ENCODE results near the gene MMP24OS. TPM values are rescaled to one million over a fixed set of nuclear protein-coding genes. Genes with fewer than 3 reads are reported as not detected.

Gene MMP24OS
- total RNA-seq, 1 donor from 2014 or later: 4.2 TPM

DNA sequence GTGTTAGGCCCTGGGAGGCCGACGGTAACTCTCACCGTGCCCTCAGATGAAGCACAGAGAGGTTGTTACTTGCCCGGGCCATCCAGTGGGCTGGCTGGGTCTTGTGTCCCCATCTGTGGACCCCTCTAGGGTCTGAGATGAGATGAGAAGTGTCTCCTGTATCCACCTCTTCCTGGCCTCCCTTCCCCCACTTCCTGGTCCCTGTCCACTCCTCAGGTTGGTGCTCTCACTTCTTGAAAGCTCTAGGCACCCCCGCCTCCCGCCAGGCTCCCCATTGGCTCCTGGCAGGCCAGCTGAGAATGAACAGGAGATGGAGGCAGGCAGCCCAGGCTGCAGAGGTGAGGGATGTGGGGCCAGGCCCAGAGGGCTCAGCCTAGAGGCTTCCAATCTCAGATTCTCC, 1.5 kb downstream of the MMP24OS start:
- peak overlapping the region; percentile 10 to 90 (median 62) for H3K9ac ChIP-seq (ENCODE audit: low read depth in 1 of 3, low read length in 3 of 3)
- H3K4me3 ChIP-seq (ENCODE audit: low read length in 3 of 3): peak overlapping the region in 1 of 3 donors; percentile 89

DNA sequence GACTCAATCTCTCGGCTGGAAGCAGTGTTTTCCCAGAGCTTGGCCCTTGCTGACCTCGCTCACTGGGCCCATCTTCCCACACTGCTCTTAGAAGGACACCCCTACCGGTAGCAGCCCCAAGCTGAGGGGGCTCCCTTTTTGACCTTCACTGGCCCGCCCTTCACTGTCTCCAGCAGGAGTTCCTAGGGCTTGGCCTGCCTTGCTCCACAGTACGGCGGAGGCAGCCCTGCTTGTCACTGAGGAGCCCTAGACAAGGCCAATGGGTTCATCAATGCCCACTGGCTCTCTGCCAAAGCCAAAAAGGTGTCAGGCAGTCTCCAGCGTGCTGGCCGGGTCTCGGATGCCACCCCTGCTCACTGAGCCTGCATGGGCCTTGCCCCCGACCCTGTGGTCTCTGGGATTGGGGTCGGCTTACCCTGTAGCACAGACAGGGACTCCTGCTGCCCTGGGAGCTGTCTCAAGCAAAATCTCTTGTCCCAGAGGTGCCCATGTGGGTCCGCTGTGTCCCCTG, 2.1 kb downstream of the MMP24OS start:
- Histone ChIP-seq H3K4me3 (ENCODE audit: low read length in 3 of 3) (no peak overlapping the region), H3K4me1 (ENCODE audit: control insufficient read depth in 3 of 3, insufficient read depth in 3 of 3, low read length in 3 of 3) (peaks cover 15 to 26% (median 20%) of the 10 kb centered on the region in 3 donors), H3K27me3 (ENCODE audit: control insufficient read depth in 3 of 3, insufficient read depth in 3 of 3, low read length in 3 of 3) (no peaks in the 10 kb centered on the region), H3K36me3 (ENCODE audit: control insufficient read depth in 3 of 3, insufficient read depth in 3 of 3, low read length in 3 of 3) (peaks cover 30 to 39% (median 35%) of the 10 kb centered on the region in 3 donors), H3K9ac (ENCODE audit: low read depth in 1 of 3, low read length in 3 of 3) (peak overlapping the region in 1 of 3 donors; percentile 62), H3K27ac (ENCODE audit: low read depth, low read length) (no peak overlapping the region), H3K9me3 (ENCODE audit: control insufficient read depth in 3 of 3, low read length in 3 of 3) (no peaks in the 10 kb centered on the region)

More for the DNA sequence above, 1.5 kb downstream of the MMP24OS start:
- H3K4me1 ChIP-seq (ENCODE audit: control insufficient read depth in 3 of 3, insufficient read depth in 3 of 3, low read length in 3 of 3): peaks cover 15 to 26% (median 20%) of the 10 kb centered on the region in 3 donors
- peaks cover 30 to 36% (median 32%) of the 10 kb centered on the region in 3 donors for H3K36me3 ChIP-seq (ENCODE audit: control insufficient read depth in 3 of 3, insufficient read depth in 3 of 3, low read length in 3 of 3)
- no peaks in the 10 kb centered on the region for H3K27me3 ChIP-seq (ENCODE audit: control insufficient read depth in 3 of 3, insufficient read depth in 3 of 3, low read length in 3 of 3)
- no peaks in the 10 kb centered on the region for H3K9me3 ChIP-seq (ENCODE audit: control insufficient read depth in 3 of 3, low read length in 3 of 3)
- peak overlapping the region; percentile 83 for H3K27ac ChIP-seq (ENCODE audit: low read depth, low read length)

DNA sequence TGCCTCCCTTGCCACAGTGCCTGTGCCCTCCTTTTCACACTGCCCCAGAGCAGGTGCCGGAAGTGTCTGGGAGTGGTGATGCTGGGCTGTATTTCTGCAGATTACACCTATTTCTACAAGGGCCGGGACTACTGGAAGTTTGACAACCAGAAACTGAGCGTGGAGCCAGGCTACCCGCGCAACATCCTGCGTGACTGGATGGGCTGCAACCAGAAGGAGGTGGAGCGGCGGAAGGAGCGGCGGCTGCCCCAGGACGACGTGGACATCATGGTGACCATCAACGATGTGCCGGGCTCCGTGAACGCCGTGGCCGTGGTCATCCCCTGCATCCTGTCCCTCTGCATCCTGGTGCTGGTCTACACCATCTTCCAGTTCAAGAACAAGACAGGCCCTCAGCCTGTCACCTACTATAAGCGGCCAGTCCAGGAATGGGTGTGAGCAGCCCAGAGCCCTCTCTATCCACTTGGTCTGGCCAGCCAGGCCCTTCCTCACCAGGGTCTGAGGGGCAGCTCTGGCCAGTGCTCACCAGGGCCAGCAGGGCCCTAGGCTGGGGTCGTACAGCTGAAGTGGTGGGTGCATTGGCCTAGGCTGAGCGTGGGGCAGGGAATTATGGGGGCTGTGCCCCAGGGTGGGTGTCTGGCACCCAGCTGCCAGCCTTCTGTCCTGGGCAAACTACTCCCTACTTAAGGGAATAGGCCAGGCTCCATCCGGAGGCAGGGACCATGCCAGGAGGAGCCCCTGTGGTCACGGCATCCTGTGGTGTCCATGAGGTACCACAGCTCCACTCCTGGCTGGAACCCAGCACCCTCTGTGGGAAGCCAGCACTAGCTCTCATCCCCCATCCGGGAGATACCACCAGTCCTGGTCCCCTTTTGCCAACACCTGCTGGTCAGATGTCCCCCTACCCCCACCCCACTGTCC, 3.5 kb downstream of the MMP24OS start:
- Histone ChIP-seq H3K4me1 (ENCODE audit: control insufficient read depth in 3 of 3, insufficient read depth in 3 of 3, low read length in 3 of 3) (peaks cover 15 to 26% (median 20%) of the 10 kb centered on the region in 3 donors), H3K27ac (ENCODE audit: low read depth, low read length) (no peak overlapping the region), H3K9me3 (ENCODE audit: control insufficient read depth in 3 of 3, low read length in 3 of 3) (no peaks in the 10 kb centered on the region), H3K4me3 (ENCODE audit: low read length in 3 of 3) (no peak overlapping the region), H3K9ac (ENCODE audit: low read depth in 1 of 3, low read length in 3 of 3) (no peak overlapping the region), H3K27me3 (ENCODE audit: control insufficient read depth in 3 of 3, insufficient read depth in 3 of 3, low read length in 3 of 3) (no peaks in the 10 kb centered on the region), H3K36me3 (ENCODE audit: control insufficient read depth in 3 of 3, insufficient read depth in 3 of 3, low read length in 3 of 3) (peaks cover 26 to 31% (median 30%) of the 10 kb centered on the region in 3 donors)

DNA sequence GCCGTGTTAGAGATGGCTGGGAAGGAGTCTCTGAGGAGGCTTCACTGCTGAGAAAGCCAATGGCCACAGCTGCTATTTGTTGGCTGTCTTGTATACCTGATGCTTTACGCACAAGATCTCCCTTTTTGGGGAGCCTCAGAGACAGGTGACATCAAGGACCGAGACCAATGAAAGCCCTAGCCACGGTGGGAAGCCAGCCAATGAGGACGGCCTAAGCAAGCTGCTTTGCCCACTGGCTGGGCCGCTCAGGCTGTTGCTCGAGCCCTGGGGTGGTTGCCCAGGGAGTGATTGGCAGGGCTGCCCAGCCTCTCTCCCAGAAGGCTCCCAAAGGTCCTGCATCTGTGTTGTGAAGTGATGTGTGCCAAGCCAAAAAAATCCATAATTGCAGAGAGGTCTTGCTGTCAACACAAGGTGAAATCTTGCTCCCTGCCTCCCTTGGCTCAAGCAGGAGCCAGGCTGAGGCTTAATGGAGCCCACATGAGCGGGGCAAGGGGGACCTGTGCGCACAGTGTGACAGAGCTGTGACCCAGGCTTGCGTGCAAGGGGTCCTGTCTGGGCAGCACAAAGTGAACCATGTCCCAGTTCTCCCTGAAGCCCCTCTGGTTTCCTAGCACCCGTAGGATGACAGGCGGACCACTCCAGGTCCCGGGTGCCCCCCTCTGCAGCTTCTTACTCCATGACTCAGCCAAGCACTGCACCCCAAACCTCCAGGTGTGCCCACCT, 4.3 kb downstream of the MMP24OS start:
- no peak overlapping the region for H3K9ac ChIP-seq (ENCODE audit: low read depth in 1 of 3, low read length in 3 of 3)
- no peaks in the 10 kb centered on the region for H3K27me3 ChIP-seq (ENCODE audit: control insufficient read depth in 3 of 3, insufficient read depth in 3 of 3, low read length in 3 of 3)
- H3K4me1 ChIP-seq (ENCODE audit: control insufficient read depth in 3 of 3, insufficient read depth in 3 of 3, low read length in 3 of 3): peaks cover 14 to 24% (median 19%) of the 10 kb centered on the region in 3 donors
- no peaks in the 10 kb centered on the region for H3K9me3 ChIP-seq (ENCODE audit: control insufficient read depth in 3 of 3, low read length in 3 of 3)
- H3K36me3 ChIP-seq (ENCODE audit: control insufficient read depth in 3 of 3, insufficient read depth in 3 of 3, low read length in 3 of 3): peaks cover 19 to 23% (median 22%) of the 10 kb centered on the region in 3 donors
- no peak overlapping the region for H3K27ac ChIP-seq (ENCODE audit: low read depth, low read length)
- H3K4me3 ChIP-seq (ENCODE audit: low read length in 3 of 3): no peak overlapping the region

DNA sequence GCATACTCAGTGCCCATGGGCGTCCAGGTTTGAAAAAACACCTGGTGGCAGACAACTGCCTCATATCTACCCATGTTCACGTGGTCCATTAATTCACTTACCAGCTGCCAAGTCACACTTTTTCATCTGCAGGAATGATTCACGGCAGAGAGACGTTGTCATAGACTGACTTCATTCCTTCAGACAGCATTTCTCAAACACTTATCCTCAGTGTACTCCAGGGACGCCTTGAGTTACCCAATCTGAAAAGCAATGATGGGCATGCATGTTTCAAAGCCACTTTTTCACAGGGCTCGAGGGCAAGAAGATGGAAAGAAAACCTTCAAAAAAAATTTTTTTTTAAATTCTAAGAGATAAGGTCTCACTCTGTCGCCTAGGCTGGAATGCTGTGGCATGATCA, 6.0 kb downstream of the MMP24OS start:
- Histone ChIP-seq H3K36me3 (ENCODE audit: control insufficient read depth in 3 of 3, insufficient read depth in 3 of 3, low read length in 3 of 3) (peaks cover 26 to 34% (median 29%) of the 10 kb centered on the region in 3 donors), H3K4me3 (ENCODE audit: low read length in 3 of 3) (no peak overlapping the region), H3K9me3 (ENCODE audit: control insufficient read depth in 3 of 3, low read length in 3 of 3) (no peaks in the 10 kb centered on the region), H3K4me1 (ENCODE audit: control insufficient read depth in 3 of 3, insufficient read depth in 3 of 3, low read length in 3 of 3) (peaks cover 6 to 14% (median 10%) of the 10 kb centered on the region in 3 donors), H3K27ac (ENCODE audit: low read depth, low read length) (no peak overlapping the region), H3K9ac (ENCODE audit: low read depth in 1 of 3, low read length in 3 of 3) (no peak overlapping the region), H3K27me3 (ENCODE audit: control insufficient read depth in 3 of 3, insufficient read depth in 3 of 3, low read length in 3 of 3) (no peaks in the 10 kb centered on the region)

DNA sequence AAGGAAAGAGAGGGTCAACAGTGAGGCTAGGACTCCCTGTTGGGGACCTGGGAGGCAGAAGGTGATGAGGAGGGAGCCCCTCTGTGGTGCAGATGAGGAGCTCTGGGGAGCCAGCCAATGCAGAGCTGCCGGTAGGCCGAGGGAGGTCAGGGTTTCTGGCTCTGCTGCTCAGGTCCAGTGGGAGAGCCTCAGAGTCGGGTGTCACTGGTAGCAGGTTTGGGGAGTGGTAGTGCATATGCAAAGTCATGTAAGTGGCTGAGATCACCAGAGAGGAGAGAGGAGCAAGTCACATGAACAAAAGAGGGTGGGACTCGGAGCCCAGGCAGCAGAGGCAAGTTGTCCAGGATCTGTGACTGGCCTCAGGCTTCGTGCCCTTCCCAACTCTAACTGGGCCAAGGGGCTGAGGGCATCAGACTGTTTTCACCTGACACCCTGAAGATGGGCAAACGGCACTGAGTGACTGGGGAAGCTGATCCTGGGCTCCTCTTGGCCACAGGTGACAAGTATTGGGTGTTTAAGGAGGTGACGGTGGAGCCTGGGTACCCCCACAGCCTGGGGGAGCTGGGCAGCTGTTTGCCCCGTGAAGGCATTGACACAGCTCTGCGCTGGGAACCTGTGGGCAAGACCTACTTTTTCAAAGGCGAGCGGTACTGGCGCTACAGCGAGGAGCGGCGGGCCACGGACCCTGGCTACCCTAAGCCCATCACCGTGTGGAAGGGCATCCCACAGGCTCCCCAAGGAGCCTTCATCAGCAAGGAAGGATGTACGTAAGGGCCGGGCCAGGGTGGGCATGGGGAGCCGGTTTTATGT, 6.6 kb downstream of the MMP24OS start:
- Histone ChIP-seq H3K36me3 (ENCODE audit: control insufficient read depth in 3 of 3, insufficient read depth in 3 of 3, low read length in 3 of 3) (peaks cover 25 to 37% (median 35%) of the 10 kb centered on the region in 3 donors), H3K9me3 (ENCODE audit: control insufficient read depth in 3 of 3, low read length in 3 of 3) (no peaks in the 10 kb centered on the region), H3K9ac (ENCODE audit: low read depth in 1 of 3, low read length in 3 of 3) (no peak overlapping the region), H3K4me3 (ENCODE audit: low read length in 3 of 3) (no peak overlapping the region), H3K27ac (ENCODE audit: low read depth, low read length) (no peak overlapping the region), H3K27me3 (ENCODE audit: control insufficient read depth in 3 of 3, insufficient read depth in 3 of 3, low read length in 3 of 3) (no peaks in the 10 kb centered on the region), H3K4me1 (ENCODE audit: control insufficient read depth in 3 of 3, insufficient read depth in 3 of 3, low read length in 3 of 3) (peaks cover 0 to 8% (median 4%) of the 10 kb centered on the region in 3 donors)

DNA sequence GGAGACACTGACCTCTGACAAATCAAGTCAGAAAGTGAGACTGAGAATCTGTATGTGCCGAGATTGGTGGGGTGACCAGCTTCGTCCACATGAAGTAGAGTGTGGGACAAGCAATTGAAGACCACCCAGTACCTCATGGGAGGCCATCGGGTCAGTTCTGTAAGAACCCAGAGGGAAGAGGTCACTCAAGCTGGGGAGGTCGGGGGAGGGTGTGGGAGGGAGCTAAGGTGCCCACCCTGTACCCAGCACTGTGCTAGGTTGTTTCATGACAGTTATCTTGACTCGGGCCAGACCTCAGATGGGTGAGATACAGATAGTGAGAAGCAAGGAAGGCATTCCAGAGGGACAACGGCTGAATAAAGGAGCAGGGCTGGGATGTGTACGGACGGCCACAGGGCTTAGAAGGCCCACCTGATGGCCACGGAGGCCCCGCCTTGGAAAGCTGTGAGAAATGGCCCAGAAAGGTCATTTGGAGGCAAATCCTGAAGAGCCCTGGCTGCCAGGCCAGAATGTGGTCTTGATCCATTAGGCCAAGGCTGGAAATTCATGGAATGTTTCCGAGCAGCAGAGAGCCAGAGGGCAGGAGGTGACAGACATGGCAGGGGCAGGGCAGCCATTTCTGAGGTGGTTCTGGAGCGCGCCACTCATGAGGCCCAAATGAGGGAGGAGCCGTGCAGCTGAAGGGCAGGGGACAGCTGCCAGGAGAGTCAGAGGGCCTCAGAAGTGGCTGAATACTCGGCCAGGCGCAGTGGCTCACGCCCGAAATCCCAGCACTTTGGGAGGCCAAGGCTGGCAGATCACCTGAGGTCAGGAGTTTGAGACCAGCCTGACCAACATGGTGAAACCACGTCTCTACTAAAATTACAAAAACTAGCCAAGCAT, 7.7 kb downstream of the MMP24OS start:
- H3K36me3 ChIP-seq (ENCODE audit: control insufficient read depth in 3 of 3, insufficient read depth in 3 of 3, low read length in 3 of 3): peaks cover 21 to 36% (median 35%) of the 10 kb centered on the region in 3 donors
- H3K4me1 ChIP-seq (ENCODE audit: control insufficient read depth in 3 of 3, insufficient read depth in 3 of 3, low read length in 3 of 3): peaks cover 0 to 7% (median 0%) of the 10 kb centered on the region in 3 donors
- no peak overlapping the region for H3K27ac ChIP-seq (ENCODE audit: low read depth, low read length)
- H3K9ac ChIP-seq (ENCODE audit: low read depth in 1 of 3, low read length in 3 of 3): no peak overlapping the region
- no peaks in the 10 kb centered on the region for H3K9me3 ChIP-seq (ENCODE audit: control insufficient read depth in 3 of 3, low read length in 3 of 3)
- no peak overlapping the region for H3K4me3 ChIP-seq (ENCODE audit: low read length in 3 of 3)
- H3K27me3 ChIP-seq (ENCODE audit: control insufficient read depth in 3 of 3, insufficient read depth in 3 of 3, low read length in 3 of 3): no peaks in the 10 kb centered on the region

DNA sequence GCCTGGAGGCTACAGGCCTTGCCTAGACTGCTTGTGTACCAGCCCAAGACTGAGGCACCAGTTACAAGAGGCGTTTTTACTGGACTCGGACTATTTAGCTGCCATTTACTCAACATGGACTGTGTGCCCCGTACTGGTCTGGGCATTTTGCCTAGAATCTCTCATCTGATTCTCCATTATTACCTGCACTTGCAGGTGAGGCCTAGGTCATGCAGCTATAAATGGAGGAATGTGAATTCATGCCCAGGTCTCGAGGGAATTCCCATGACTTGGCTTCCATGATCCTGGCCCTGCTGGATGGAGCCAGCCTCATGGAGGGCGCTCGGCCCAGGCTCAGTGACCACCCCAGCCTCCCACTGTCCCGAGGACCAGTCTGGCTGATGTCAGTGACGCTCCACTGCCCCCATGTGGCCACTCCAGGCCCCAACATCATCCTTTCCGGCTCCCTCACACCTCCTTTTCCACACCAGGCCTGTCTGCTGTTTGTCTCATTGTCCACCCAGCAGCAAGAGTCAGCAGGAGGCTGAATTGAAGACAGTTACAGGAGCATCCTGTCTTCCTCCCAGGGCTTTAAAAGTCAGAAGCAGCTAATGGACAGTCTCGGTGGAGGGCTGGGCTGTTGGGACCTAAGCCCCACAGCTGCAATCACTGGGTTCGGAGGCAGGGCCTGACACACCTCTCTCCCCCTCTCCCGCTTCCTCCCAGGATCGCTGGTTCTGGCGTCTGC, 8.7 kb downstream of the MMP24OS start:
- H3K4me3 ChIP-seq (ENCODE audit: low read length in 3 of 3): no peak overlapping the region
- H3K4me1 ChIP-seq (ENCODE audit: control insufficient read depth in 3 of 3, insufficient read depth in 3 of 3, low read length in 3 of 3): peaks cover 0 to 7% (median 0%) of the 10 kb centered on the region in 3 donors
- H3K27ac ChIP-seq (ENCODE audit: low read depth, low read length): no peak overlapping the region
- no peaks in the 10 kb centered on the region for H3K27me3 ChIP-seq (ENCODE audit: control insufficient read depth in 3 of 3, insufficient read depth in 3 of 3, low read length in 3 of 3)
- H3K9ac ChIP-seq (ENCODE audit: low read depth in 1 of 3, low read length in 3 of 3): no peak overlapping the region
- no peaks in the 10 kb centered on the region for H3K9me3 ChIP-seq (ENCODE audit: control insufficient read depth in 3 of 3, low read length in 3 of 3)
- peaks cover 21 to 36% (median 32%) of the 10 kb centered on the region in 3 donors for H3K36me3 ChIP-seq (ENCODE audit: control insufficient read depth in 3 of 3, insufficient read depth in 3 of 3, low read length in 3 of 3)

All from skeletal muscle tissue (tissue), 4 donors.